Fibroblast of lung (primary cell): ENCODE data around the gene DNER.

Experiments
- CTCF ChIP-seq, 2 donors: IDR thresholded peaks in 1 of 2; conservative IDR thresholded peaks in 1 of 2; 1 replicate in 1 of 2; 2 replicates in 1 of 2; pipeline ENCODE4 v1.5.1; 2011 to 2012; ENCODE audit warnings: low read length in 2 of 2, control low read depth in 1 of 2, inconsistent platforms in 1 of 2, low read depth in 1 of 2, mild to moderate bottlenecking in 1 of 2
- EZH2 ChIP-seq: IDR thresholded peaks from 2 replicates; pipeline ENCODE4 v1.5.1; 2012; ENCODE audit warnings: low read length, control low read depth, mild to moderate bottlenecking; ENCODE audit errors: missing control alignments

GRCh38 chr2:229686122-229686919 is 28.0 kb downstream of the DNER start:
- TF ChIP-seq CTCF (conservative IDR thresholded peaks at IDR 0.05 in 1 of 2, IDR thresholded peaks at IDR 0.05 in 1 of 2; ENCODE audit: low read depth in 1 of 2, low read length in 2 of 2), result no peak
- TF ChIP-seq EZH2, result no peak
